Urinary bladder (tissue), 4 donors: Measurements from ENCODE around the gene ZSCAN9. TPM values are rescaled to one million over a fixed set of nuclear protein-coding genes. Genes with fewer than 3 reads are reported as not detected.

Experiments
- DNase-seq: peaks from one replicate; pipeline ENCODE4 v3.0.0-alpha.2; 2015; ENCODE audit errors: extremely low spot score
- H3K27ac ChIP-seq: one replicate; pipeline ENCODE4 v1.5.1; 2013; ENCODE audit warnings: low read depth, mild to moderate bottlenecking, moderate library complexity
- H3K36me3 ChIP-seq: one replicate; pipeline ENCODE4 v1.6.1; 2013; ENCODE audit warnings: mild to moderate bottlenecking, moderate library complexity; ENCODE audit not compliant: insufficient read depth
- H3K4me1 ChIP-seq: one replicate; pipeline ENCODE4 v1.6.1; 2013; ENCODE audit warnings: mild to moderate bottlenecking, moderate library complexity; ENCODE audit not compliant: insufficient read depth
- H3K4me3 ChIP-seq: one replicate; pipeline ENCODE4 v1.5.1; 2013; ENCODE audit warnings: low read depth, low read length
- whole genome bisulfite sequencing: extraction: QIAGEN DNeasy Blood & Tissue Kit; methylation state at CpG from one replicate; pipeline ENCODE4 v1.1.7; 2013; 5-methylcytosine and 5-hydroxymethylcytosine counted together
- polyA plus RNA-seq: library from polyadenylated mRNA; stranded (reverse); fragments of 200-250 nt; gene quantifications from one replicate; pipeline ENCODE4 v1.2.3, GENCODE V29; 2013
- total RNA-seq: library from RNA; depleted of rRNA; stranded (reverse); fragments of >200 nt; gene quantifications from one replicate; pipeline ENCODE4 v1.2.3, GENCODE V29; 2014
- donor health status: healthy with polysubstance abuse.
- donor health status: healthy.

ZSCAN9 gene
- total and polyA plus RNA-seq, 2 donors = 12.8 to 19.2 TPM

- no peak overlapping the region for H3K27ac ChIP-seq
- H3K4me1 ChIP-seq = no peaks in the 10 kb centered on the region
- 8% methylated on average over 16 of the region's 16 CpGs for WGBS
- no peak for DNase-seq
- no peak overlapping the region for H3K4me3 ChIP-seq
- H3K36me3 ChIP-seq = no peaks in the 10 kb centered on the region
Measured at GRCh38 chr6:28211840-28212509, 13.1 kb upstream of the ZSCAN9 start.

GRCh38 chr6:28212510-28213212 lies 12.4 kb upstream of the ZSCAN9 start:
- Histone ChIP-seq H3K4me1 (no peaks in the 10 kb centered on the region), H3K27ac (no peak overlapping the region), H3K4me3 (no peak overlapping the region), H3K36me3 (no peaks in the 10 kb centered on the region)
- no peak for DNase-seq
- 2% methylated on average over 21 of the region's 21 CpGs for WGBS

- no peak for DNase-seq
- Histone ChIP-seq H3K27ac (no peak overlapping the region), H3K4me1 (no peaks in the 10 kb centered on the region), H3K36me3 (no peaks in the 10 kb centered on the region), H3K4me3 (no peak overlapping the region)
- 16% methylated on average over 2 of the region's 2 CpGs for WGBS
Measured at GRCh38 chr6:28213213-28213523, 11.9 kb upstream of the ZSCAN9 start.

GRCh38 chr6:28215425-28215824 lies 9.7 kb upstream of the ZSCAN9 start:
- DNase-seq = no peak
- no peak overlapping the region for H3K27ac ChIP-seq
- no peaks in the 10 kb centered on the region for H3K4me1 ChIP-seq
- 30% methylated on average over 8 of the region's 8 CpGs for WGBS
- H3K4me3 ChIP-seq = no peak overlapping the region
- H3K36me3 ChIP-seq = no peaks in the 10 kb centered on the region

- 91% methylated on average over 12 of the region's 12 CpGs for WGBS
- H3K4me3 ChIP-seq = no peak overlapping the region
- no peak for DNase-seq
- no peaks in the 10 kb centered on the region for H3K36me3 ChIP-seq
- no peaks in the 10 kb centered on the region for H3K4me1 ChIP-seq
- no peak overlapping the region for H3K27ac ChIP-seq
Measured at GRCh38 chr6:28217890-28218289, 7.2 kb upstream of the ZSCAN9 start.

GRCh38 chr6:28218312-28219248 lies 6.5 kb upstream of the ZSCAN9 start:
- Histone ChIP-seq H3K27ac (no peak overlapping the region), H3K4me3 (peak overlapping the region; percentile 64), H3K4me1 (no peaks in the 10 kb centered on the region), H3K36me3 (no peaks in the 10 kb centered on the region)
- no peak for DNase-seq
- WGBS = 10% methylated on average over 56 of the region's 56 CpGs

- Histone ChIP-seq H3K4me1 (no peaks in the 10 kb centered on the region), H3K27ac (no peak overlapping the region), H3K36me3 (no peaks in the 10 kb centered on the region), H3K4me3 (no peak overlapping the region)
- WGBS = 29% methylated on average over 6 of the region's 6 CpGs
- DNase-seq = no peak
Measured at GRCh38 chr6:28220257-28221133, 4.6 kb upstream of the ZSCAN9 start.

- H3K27ac ChIP-seq = no peak overlapping the region
- peak overlapping the region; percentile 66 for H3K4me3 ChIP-seq
- WGBS = 50% methylated on average over 9 of the region's 9 CpGs
- no peak for DNase-seq
- H3K36me3 ChIP-seq = peaks cover 5% of the 10 kb centered on the region
- H3K4me1 ChIP-seq = peaks cover 2% of the 10 kb centered on the region
Measured at GRCh38 chr6:28224131-28225055, 682 bp upstream of the ZSCAN9 start.

- H3K4me3 ChIP-seq = no peak overlapping the region
- WGBS = 76% methylated on average over 2 of the region's 2 CpGs
- H3K27ac ChIP-seq = no peak overlapping the region
- no peak for DNase-seq
- H3K4me1 ChIP-seq = peaks cover 2% of the 10 kb centered on the region
- H3K36me3 ChIP-seq = peaks cover 5% of the 10 kb centered on the region
Measured at GRCh38 chr6:28226460-28226859, 1.4 kb downstream of the ZSCAN9 start.

- 96% methylated on average over 11 of the region's 11 CpGs for WGBS
- DNase-seq = no peak
- peaks cover 4% of the 10 kb centered on the region for H3K36me3 ChIP-seq
- H3K4me3 ChIP-seq = no peak overlapping the region
- H3K4me1 ChIP-seq = no peaks in the 10 kb centered on the region
- no peak overlapping the region for H3K27ac ChIP-seq
Measured at GRCh38 chr6:28232785-28233184, 7.7 kb downstream of the ZSCAN9 start.

- Histone ChIP-seq H3K4me1 (no peaks in the 10 kb centered on the region), H3K27ac (no peak overlapping the region), H3K4me3 (no peak overlapping the region), H3K36me3 (peaks cover 2% of the 10 kb centered on the region)
- WGBS = 90% methylated on average over 3 of the region's 3 CpGs
- DNase-seq = no peak
Measured at GRCh38 chr6:28235912-28236452, 10.9 kb downstream of the ZSCAN9 start.

GRCh38 chr6:28239636-28240035 lies 14.6 kb downstream of the ZSCAN9 start:
- no peak overlapping the region for H3K27ac ChIP-seq
- H3K4me1 ChIP-seq = no peaks in the 10 kb centered on the region
- DNase-seq = no peak
- no peak overlapping the region for H3K4me3 ChIP-seq
- 93% methylated on average over 1 of the region's 1 CpG for WGBS
- peaks cover 1% of the 10 kb centered on the region for H3K36me3 ChIP-seq
